ENCODE data around the gene ARPP21. TPM values are rescaled to one million over a fixed set of nuclear protein-coding genes. Genes with fewer than 3 reads are reported as not detected.

ARPP21 gene
- polyA plus RNA-seq, 1 donor (not counting 4 experiments of a cell fraction or from before 2014, with no cell fraction given), result not detected

- FAIRE-seq (no peak), DNase-seq (ENCODE audit: low read depth, low spot score) (no peak)
- H3K4me1 ChIP-seq (ENCODE audit: control insufficient read depth, extremely low read depth, insufficient read depth, low read length), result no peaks in the 10 kb centered on the region
- H3K9me1 ChIP-seq (ENCODE audit: control insufficient read depth, extremely low read depth, insufficient read depth, low read length), result no peaks in the 10 kb centered on the region
- H3K9me3 ChIP-seq (ENCODE audit: control insufficient read depth, low read depth, low read length), result no peaks in the 10 kb centered on the region
- H4K20me1 ChIP-seq (ENCODE audit: control insufficient read depth, extremely low read depth, insufficient read depth, low read length), result no peaks in the 10 kb centered on the region
- no peaks in the 10 kb centered on the region for H3K79me2 ChIP-seq (ENCODE audit: control insufficient read depth, insufficient read depth, low read length)
- no peak overlapping the region for H3K4me2 ChIP-seq (ENCODE audit: control insufficient read depth, extremely low read depth, insufficient read depth, low read depth, low read length)
- H3K4me3 ChIP-seq (ENCODE audit: control insufficient read depth in 2 of 3, extremely low read depth in 1 of 3, insufficient read depth in 2 of 3, low read depth in 1 of 3, low read length in 3 of 3), result no peak overlapping the region
- H3K36me3 ChIP-seq (ENCODE audit: control insufficient read depth in 2 of 2, extremely low read depth in 1 of 2, insufficient read depth in 2 of 2, low read length in 2 of 2), result no peaks in the 10 kb centered on the region
- no peaks in the 10 kb centered on the region for H3K27me3 ChIP-seq (ENCODE audit: control insufficient read depth, extremely low read depth, insufficient read depth, low read length)
- H3K27ac ChIP-seq (ENCODE audit: control insufficient read depth, insufficient read depth, low read length), result no peak overlapping the region
- H2AFZ ChIP-seq (ENCODE audit: control insufficient read depth, low read length), result no peak overlapping the region
- no peak for TF ChIP-seq EZH2 (IDR thresholded peaks at IDR 0.05; ENCODE audit: low read length)
- dilution Hi-C loops (cut with MboI; ENCODE audit: extremely low pct_ligation_motif_present, low sequenced_read_pairs), result no loop called here
- H3K9ac ChIP-seq (ENCODE audit: control insufficient read depth, extremely low read depth, insufficient read depth, low read length), result no peak overlapping the region
These were observed 50.9 kb downstream of the ARPP21 start for GRCh38 chr3:35690271-35690670.

GRCh38 chr3:35705904-35706303, 66.6 kb downstream of the ARPP21 start:
- no peak for FAIRE-seq
- no peak for TF ChIP-seq EZH2 (IDR thresholded peaks at IDR 0.05; ENCODE audit: low read length)
- TF ChIP-seq CTCF (optimal IDR thresholded peaks at IDR 0.05 in 1 of 3, IDR thresholded peaks at IDR 0.05 in 1 of 3, conservative IDR thresholded peaks at IDR 0.05 in 1 of 3; ENCODE audit: extremely low read depth in 1 of 3, insufficient read depth in 2 of 3, low read length in 3 of 3), result no peak

DNA sequence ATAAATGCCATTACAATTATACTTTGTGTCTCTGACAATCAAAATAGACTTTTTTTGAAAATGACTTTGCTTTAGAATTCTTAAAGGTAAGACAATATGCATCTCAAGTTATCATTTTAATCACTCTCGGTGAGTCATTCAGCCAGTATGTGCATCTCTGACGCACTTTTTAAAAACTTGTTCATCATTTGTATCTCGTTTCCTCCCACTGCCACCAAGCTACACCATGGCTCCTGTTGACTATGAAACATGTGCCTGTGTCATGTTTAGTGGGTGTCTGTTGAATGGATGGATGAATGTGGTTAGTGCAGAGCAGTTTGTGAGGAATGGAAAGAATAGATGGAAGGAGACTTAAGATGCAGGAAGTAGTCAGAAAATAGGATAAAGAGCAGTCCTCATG, 68.6 kb downstream of the ARPP21 start:
- no peaks in the 10 kb centered on the region for H3K4me1 ChIP-seq (ENCODE audit: control insufficient read depth, extremely low read depth, insufficient read depth, low read length)
- H2AFZ ChIP-seq (ENCODE audit: control insufficient read depth, low read length), result no peak overlapping the region
- no peaks in the 10 kb centered on the region for H4K20me1 ChIP-seq (ENCODE audit: control insufficient read depth, extremely low read depth, insufficient read depth, low read length)
- dilution Hi-C loops (cut with MboI; ENCODE audit: extremely low pct_ligation_motif_present, low sequenced_read_pairs), result no loop called here
- TF ChIP-seq CTCF (optimal IDR thresholded peaks at IDR 0.05 in 1 of 3, IDR thresholded peaks at IDR 0.05 in 1 of 3, conservative IDR thresholded peaks at IDR 0.05 in 1 of 3; ENCODE audit: extremely low read depth in 1 of 3, insufficient read depth in 2 of 3, low read length in 3 of 3) (no peak), EZH2 (IDR thresholded peaks at IDR 0.05; ENCODE audit: low read length) (no peak)
- no peak for FAIRE-seq
- H3K27me3 ChIP-seq (ENCODE audit: control insufficient read depth, extremely low read depth, insufficient read depth, low read length), result no peaks in the 10 kb centered on the region
- H3K9me1 ChIP-seq (ENCODE audit: control insufficient read depth, extremely low read depth, insufficient read depth, low read length), result no peaks in the 10 kb centered on the region
- H3K4me3 ChIP-seq (ENCODE audit: control insufficient read depth in 2 of 3, extremely low read depth in 1 of 3, insufficient read depth in 2 of 3, low read depth in 1 of 3, low read length in 3 of 3), result no peak overlapping the region
- H3K27ac ChIP-seq (ENCODE audit: control insufficient read depth, insufficient read depth, low read length), result no peak overlapping the region
- H3K36me3 ChIP-seq (ENCODE audit: control insufficient read depth in 2 of 2, extremely low read depth in 1 of 2, insufficient read depth in 2 of 2, low read length in 2 of 2), result no peaks in the 10 kb centered on the region
- no peaks in the 10 kb centered on the region for H3K9me3 ChIP-seq (ENCODE audit: control insufficient read depth, low read depth, low read length)
- DNase-seq (ENCODE audit: low read depth, low spot score), result no peak
- no peak overlapping the region for H3K9ac ChIP-seq (ENCODE audit: control insufficient read depth, extremely low read depth, insufficient read depth, low read length)
- no peak overlapping the region for H3K4me2 ChIP-seq (ENCODE audit: control insufficient read depth, extremely low read depth, insufficient read depth, low read depth, low read length)
- no peaks in the 10 kb centered on the region for H3K79me2 ChIP-seq (ENCODE audit: control insufficient read depth, insufficient read depth, low read length)

More at GRCh38 chr3:35705904-35706303, 66.6 kb downstream of the ARPP21 start:
- dilution Hi-C loops (cut with MboI; ENCODE audit: extremely low pct_ligation_motif_present, low sequenced_read_pairs), result no loop called here
- no peak for DNase-seq (ENCODE audit: low read depth, low spot score)
- H3K4me3 ChIP-seq (ENCODE audit: control insufficient read depth in 2 of 3, extremely low read depth in 1 of 3, insufficient read depth in 2 of 3, low read depth in 1 of 3, low read length in 3 of 3), result no peak overlapping the region
- H3K79me2 ChIP-seq (ENCODE audit: control insufficient read depth, insufficient read depth, low read length), result no peaks in the 10 kb centered on the region
- H3K4me1 ChIP-seq (ENCODE audit: control insufficient read depth, extremely low read depth, insufficient read depth, low read length), result no peaks in the 10 kb centered on the region
- no peak overlapping the region for H2AFZ ChIP-seq (ENCODE audit: control insufficient read depth, low read length)
- no peaks in the 10 kb centered on the region for H3K36me3 ChIP-seq (ENCODE audit: control insufficient read depth in 2 of 2, extremely low read depth in 1 of 2, insufficient read depth in 2 of 2, low read length in 2 of 2)
- no peak overlapping the region for H3K4me2 ChIP-seq (ENCODE audit: control insufficient read depth, extremely low read depth, insufficient read depth, low read depth, low read length)
- H3K9ac ChIP-seq (ENCODE audit: control insufficient read depth, extremely low read depth, insufficient read depth, low read length), result no peak overlapping the region
- H3K9me1 ChIP-seq (ENCODE audit: control insufficient read depth, extremely low read depth, insufficient read depth, low read length), result no peaks in the 10 kb centered on the region
- no peaks in the 10 kb centered on the region for H3K9me3 ChIP-seq (ENCODE audit: control insufficient read depth, low read depth, low read length)
- no peaks in the 10 kb centered on the region for H3K27me3 ChIP-seq (ENCODE audit: control insufficient read depth, extremely low read depth, insufficient read depth, low read length)
- H4K20me1 ChIP-seq (ENCODE audit: control insufficient read depth, extremely low read depth, insufficient read depth, low read length), result no peaks in the 10 kb centered on the region
- H3K27ac ChIP-seq (ENCODE audit: control insufficient read depth, insufficient read depth, low read length), result no peak overlapping the region
